HCT116 (cell line): ENCODE measurements around the gene SCN4A.

Experiments
- EZH2 ChIP-seq: fragments of 200-600 bp; sonication (generic); IDR thresholded peaks from 2 replicates; pipeline ENCODE4 v1.6.1; 2017; ENCODE audit warnings: antibody characterized with exemption, mixed run types
- JUND ChIP-seq: IDR thresholded peaks from 2 replicates; pipeline ENCODE4 v1.6.1; 2012
- MAX ChIP-seq: IDR thresholded peaks from 2 replicates; pipeline ENCODE4 v1.6.1; 2012
- POLR2A ChIP-seq: IDR thresholded peaks from 2 replicates; pipeline ENCODE4 v1.7.0; 2011; ENCODE audit warnings: borderline replicate concordance; ENCODE audit not compliant: insufficient read depth, insufficient read length; ENCODE audit errors: extremely low read depth
- REST ChIP-seq: IDR thresholded peaks from 2 replicates; pipeline ENCODE4 v1.6.1; 2012; ENCODE audit warnings: low read depth
- SP1 ChIP-seq: IDR thresholded peaks from 2 replicates; pipeline ENCODE4 v1.6.1; 2012; ENCODE audit warnings: low read depth
- ZFX ChIP-seq: fragments of 450-650 bp; IDR thresholded peaks from 2 replicates; pipeline ENCODE4 v1.6.1; 2017

- TF ChIP-seq EZH2 (no peak), POLR2A (no peak), JUND (no peak), MAX (no peak), ZFX (no peak), REST (no peak), SP1 (no peak)
Observed at GRCh38 chr17:63993368-63993985, 20.8 kb upstream of the SCN4A start.
